ENCODE data around the gene PRAMEF20.
"Not testable (repeated sequence)": the region's sequence is repeated elsewhere in the genome, so short reads cannot be mapped to it uniquely, and the experiment has no call there.

DNA sequence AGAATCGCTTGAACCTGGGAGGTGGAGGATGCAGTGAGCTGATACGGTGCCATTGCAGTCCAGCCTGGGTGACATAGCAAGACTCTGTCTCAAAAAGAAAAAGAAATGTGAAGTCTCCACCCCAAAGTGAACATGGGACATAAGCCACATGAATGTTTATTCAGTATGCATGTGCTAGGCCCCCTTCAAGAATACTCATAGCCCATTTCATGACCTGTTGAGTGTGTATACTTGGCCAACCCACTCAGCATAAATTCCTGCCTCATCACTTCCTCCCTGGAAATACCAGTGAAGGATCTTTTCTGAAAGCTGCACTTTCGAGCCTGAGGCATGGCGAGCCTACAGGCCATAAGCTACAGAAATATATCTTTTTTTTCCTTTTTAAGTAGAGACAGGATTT lies 45.3 kb upstream of the PRAMEF20 start:
- TF ChIP-seq, protein P1, sequence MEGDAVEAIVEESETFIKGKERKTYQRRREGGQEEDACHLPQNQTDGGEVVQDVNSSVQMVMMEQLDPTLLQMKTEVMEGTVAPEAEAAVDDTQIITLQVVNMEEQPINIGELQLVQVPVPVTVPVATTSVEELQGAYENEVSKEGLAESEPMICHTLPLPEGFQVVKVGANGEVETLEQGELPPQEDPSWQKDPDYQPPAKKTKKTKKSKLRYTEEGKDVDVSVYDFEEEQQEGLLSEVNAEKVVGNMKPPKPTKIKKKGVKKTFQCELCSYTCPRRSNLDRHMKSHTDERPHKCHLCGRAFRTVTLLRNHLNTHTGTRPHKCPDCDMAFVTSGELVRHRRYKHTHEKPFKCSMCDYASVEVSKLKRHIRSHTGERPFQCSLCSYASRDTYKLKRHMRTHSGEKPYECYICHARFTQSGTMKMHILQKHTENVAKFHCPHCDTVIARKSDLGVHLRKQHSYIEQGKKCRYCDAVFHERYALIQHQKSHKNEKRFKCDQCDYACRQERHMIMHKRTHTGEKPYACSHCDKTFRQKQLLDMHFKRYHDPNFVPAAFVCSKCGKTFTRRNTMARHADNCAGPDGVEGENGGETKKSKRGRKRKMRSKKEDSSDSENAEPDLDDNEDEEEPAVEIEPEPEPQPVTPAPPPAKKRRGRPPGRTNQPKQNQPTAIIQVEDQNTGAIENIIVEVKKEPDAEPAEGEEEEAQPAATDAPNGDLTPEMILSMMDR (IDR thresholded peaks at IDR 0.05 in 8 of 11, conservative IDR thresholded peaks at IDR 0.05 in 3 of 11): not testable (repeated sequence)
- not testable (repeated sequence) for TF ChIP-seq POLR2AphosphoS5 (IDR thresholded peaks at IDR 0.05)

All from spleen (tissue), 7 donors.